Progenitor cell of endocrine pancreas (in vitro differentiated cells): ENCODE results near the gene KIFC1. TPM values are rescaled to one million over a fixed set of nuclear protein-coding genes. Genes with fewer than 3 reads are reported as not detected.
"Not testable (repeated sequence)": the region's sequence is repeated elsewhere in the genome, so short reads cannot be mapped to it uniquely, and the experiment has no call there.

ENCODE experiments used
- DNase-seq: peaks from one replicate; pipeline ENCODE4 v3.0.0; 2021; ENCODE audit warnings: low spot score; ENCODE audit not compliant: unreplicated experiment
- H3K27ac Mint-ChIP-seq: 2 replicates; pipeline ENCODE4 v1.8.0; 2021; ENCODE audit warnings: mild to moderate bottlenecking, moderate library complexity, mixed read lengths
- H3K27me3 Mint-ChIP-seq: 2 replicates; pipeline ENCODE4 v1.8.0; 2021; ENCODE audit warnings: mixed read lengths
- H3K36me3 Mint-ChIP-seq: 2 replicates; pipeline ENCODE4 v1.8.0; 2022; ENCODE audit warnings: mixed read lengths; ENCODE audit not compliant: insufficient read depth
- H3K4me1 Mint-ChIP-seq: 2 replicates; pipeline ENCODE4 v1.8.0; 2021; ENCODE audit warnings: low read depth, mixed read lengths
- H3K4me3 Mint-ChIP-seq: 2 replicates; pipeline ENCODE4 v1.8.0; 2021; ENCODE audit warnings: low read depth, mild to moderate bottlenecking, moderate library complexity, mixed read lengths
- H3K9me3 Mint-ChIP-seq: 2 replicates; pipeline ENCODE4 v1.8.0; 2021; ENCODE audit warnings: low read depth, mixed read lengths
- total RNA-seq: library from RNA; stranded (reverse); gene quantifications from 2 replicates; pipeline ENCODE4 v1.2.1, GENCODE V29; 2021
- TF ChIP-seq, protein P1 (sequence below): fragments of 200-600 bp; sonication (generic); IDR thresholded peaks from one replicate; pipeline ENCODE4 v1.5.0; 2021; ENCODE audit warnings: antibody characterized with exemption, mild to moderate bottlenecking; ENCODE audit not compliant: unreplicated experiment

The KIFC1 gene
- total RNA-seq, 1 donor from 2014 or later, result 46.6 TPM

DNA sequence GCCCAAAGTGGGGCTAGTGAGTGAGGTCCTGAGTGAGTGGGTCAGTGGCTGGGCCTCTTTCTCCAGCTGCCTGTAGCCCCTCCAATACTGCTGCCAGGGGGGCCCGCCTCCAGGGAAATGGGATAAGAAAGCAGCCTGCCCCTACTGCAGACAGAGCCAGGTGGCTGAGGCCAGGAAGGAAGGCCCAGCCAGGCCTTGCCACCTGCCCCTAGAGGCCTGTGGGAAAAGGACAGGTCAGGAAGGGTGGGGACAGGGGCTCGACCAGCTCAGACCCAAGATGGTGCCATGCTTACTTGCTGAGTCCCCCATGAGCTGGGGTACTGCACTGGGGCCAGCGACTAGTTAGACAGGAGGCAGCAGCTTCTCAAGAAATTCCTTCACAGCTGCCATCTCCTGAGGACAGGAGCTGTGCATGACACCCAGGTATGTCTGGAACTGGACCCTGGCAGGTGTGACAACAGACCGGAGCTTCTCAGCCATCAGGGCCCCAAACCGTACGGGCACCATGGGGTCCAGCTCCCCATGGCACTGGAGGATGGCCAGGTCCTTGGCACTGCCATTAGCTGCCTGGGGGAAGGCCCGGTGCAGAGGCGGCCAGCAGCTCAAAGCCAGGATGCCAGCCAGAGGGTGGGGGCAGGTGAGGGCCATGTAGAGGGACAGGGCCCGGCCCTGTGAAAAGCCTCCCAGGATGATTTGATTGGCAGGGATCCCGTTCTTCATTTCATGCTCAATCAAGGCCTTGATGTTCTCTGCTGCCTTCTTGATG is 26.2 kb upstream of the KIFC1 start:
- peaks cover 18% of the 10 kb centered on the region for H3K4me1 Mint-ChIP-seq
- not testable (repeated sequence) for H3K27me3 Mint-ChIP-seq, H3K36me3 Mint-ChIP-seq, DNase-seq, H3K4me3 Mint-ChIP-seq, H3K9me3 Mint-ChIP-seq
- peak overlapping the region; percentile 64 for H3K27ac Mint-ChIP-seq
- TF ChIP-seq, protein P1, sequence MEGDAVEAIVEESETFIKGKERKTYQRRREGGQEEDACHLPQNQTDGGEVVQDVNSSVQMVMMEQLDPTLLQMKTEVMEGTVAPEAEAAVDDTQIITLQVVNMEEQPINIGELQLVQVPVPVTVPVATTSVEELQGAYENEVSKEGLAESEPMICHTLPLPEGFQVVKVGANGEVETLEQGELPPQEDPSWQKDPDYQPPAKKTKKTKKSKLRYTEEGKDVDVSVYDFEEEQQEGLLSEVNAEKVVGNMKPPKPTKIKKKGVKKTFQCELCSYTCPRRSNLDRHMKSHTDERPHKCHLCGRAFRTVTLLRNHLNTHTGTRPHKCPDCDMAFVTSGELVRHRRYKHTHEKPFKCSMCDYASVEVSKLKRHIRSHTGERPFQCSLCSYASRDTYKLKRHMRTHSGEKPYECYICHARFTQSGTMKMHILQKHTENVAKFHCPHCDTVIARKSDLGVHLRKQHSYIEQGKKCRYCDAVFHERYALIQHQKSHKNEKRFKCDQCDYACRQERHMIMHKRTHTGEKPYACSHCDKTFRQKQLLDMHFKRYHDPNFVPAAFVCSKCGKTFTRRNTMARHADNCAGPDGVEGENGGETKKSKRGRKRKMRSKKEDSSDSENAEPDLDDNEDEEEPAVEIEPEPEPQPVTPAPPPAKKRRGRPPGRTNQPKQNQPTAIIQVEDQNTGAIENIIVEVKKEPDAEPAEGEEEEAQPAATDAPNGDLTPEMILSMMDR, result peak; percentile 16

DNA sequence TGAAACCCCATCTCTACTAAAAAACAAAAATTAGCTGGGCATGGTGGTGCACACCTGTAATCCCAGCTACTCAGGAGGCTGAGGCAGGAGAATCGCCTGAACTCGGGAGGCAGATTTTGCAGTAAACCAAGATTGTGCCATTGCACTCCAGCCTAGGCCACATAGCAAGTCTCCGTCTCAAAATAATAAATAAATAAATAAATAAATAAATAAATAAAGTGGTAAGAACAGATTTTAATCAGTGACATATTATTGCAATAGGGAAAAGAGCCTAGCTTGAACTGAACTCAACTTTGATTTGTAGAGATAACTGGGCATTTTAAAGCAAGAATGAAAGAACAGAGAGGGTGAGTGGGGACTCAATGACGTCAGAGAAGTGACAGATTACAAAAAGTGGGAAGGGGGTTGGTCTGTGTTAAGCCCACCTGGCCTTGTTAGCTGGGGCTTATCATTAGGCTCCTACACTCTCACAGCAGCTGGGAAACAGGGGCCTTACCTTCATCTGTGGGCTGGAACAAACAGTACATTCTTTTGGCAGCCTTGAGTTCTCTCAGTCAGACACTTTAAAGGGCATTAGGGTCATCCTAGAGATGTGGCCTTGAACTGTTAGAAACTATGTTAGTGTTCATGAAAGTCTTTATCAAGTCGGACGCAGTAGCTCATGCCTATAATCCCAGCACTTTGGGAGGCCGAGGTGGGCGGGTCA is 24.5 kb upstream of the KIFC1 start:
- Mint-ChIP-seq H3K36me3 (no peaks in the 10 kb centered on the region), H3K27ac (no peak overlapping the region), H3K9me3 (peaks cover 4% of the 10 kb centered on the region), H3K4me3 (no peak overlapping the region), H3K4me1 (peaks cover 10% of the 10 kb centered on the region), H3K27me3 (no peaks in the 10 kb centered on the region)
- TF ChIP-seq, protein P1, result no peak
- no peak for DNase-seq

DNA sequence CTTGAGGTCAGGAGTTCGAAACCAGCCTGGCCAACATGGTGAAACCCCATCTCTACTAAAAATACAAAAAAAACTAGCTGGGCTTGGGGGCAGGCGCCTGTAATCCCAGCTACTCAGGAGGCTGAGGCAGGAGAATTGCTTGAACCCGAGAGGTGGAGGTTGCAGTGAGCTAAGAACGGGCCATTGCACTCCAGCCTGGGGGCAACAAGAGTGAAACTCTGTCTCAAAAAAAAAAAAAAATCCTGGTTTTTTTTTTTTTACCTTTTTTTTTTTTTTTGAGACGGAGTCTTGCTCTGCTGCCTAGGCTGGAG is 24.0 kb upstream of the KIFC1 start:
- H3K27ac Mint-ChIP-seq, H3K9me3 Mint-ChIP-seq, H3K27me3 Mint-ChIP-seq, H3K36me3 Mint-ChIP-seq, H3K4me3 Mint-ChIP-seq, DNase-seq: not testable (repeated sequence)
- H3K4me1 Mint-ChIP-seq, result peaks cover 12% of the 10 kb centered on the region

DNA sequence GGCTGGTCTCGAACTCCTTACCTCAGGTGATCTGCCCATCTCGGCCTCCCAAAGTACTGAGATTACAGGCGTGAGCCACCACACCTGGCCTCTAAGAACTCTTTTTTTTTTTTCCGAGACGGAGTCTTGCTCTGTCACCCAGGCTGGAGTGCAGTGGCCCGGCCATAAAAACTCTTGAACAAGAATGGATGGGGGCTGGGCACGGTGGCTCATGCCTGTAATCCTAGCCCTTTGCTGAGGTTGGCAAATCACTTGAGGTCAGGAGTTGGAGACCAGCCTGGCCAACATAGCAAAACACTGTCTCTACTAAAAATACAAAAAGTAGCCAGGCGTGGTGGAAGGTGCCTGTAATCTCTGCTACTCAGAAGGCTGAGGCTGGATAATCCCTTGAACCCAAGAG is 19.7 kb upstream of the KIFC1 start:
- H3K27me3 Mint-ChIP-seq, H3K4me3 Mint-ChIP-seq, H3K36me3 Mint-ChIP-seq, DNase-seq, H3K27ac Mint-ChIP-seq, H3K9me3 Mint-ChIP-seq: not testable (repeated sequence)
- peaks cover 16% of the 10 kb centered on the region for H3K4me1 Mint-ChIP-seq

DNA sequence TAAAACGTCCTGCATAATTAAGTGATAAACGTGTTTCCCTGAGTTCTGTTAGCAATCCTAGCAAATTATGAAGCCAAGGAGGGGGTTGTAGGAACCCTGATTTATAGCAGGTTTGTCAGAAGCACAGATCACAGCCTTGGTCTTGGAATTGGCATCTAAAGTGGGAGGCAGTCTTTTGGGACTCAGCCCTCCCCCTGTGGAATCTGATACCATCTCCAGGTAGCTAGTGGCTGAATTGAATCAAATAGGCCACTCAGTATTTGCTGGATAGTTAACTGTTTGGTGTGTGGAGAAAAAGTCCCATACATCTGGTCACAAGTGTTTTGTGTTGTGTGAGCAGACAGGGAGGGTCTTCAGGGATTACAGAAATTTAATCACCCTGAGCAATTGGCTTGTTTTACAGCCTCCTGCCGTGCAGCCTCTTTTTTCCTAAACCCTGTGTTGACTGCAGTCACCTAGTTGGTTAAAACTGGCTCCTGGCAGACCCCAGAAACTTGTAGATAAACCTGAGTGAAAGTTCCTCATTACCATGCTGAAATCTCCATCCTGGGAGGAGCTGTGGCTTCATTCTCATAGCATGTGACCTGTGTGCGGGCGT is 19.0 kb upstream of the KIFC1 start:
- no peak overlapping the region for H3K27ac Mint-ChIP-seq

More for the DNA sequence above, 19.0 kb upstream of the KIFC1 start:
- Mint-ChIP-seq H3K4me1 (peaks cover 16% of the 10 kb centered on the region), H3K9me3 (no peaks in the 10 kb centered on the region), H3K27me3 (no peaks in the 10 kb centered on the region), H3K4me3 (no peak overlapping the region), H3K36me3 (no peaks in the 10 kb centered on the region)
- TF ChIP-seq, protein P1, result no peak
- no peak for DNase-seq
